GM23338 (cell line): ENCODE results near the gene LAPTM5. TPM values are rescaled to one million over a fixed set of nuclear protein-coding genes. Genes with fewer than 3 reads are reported as not detected.

Experiments used
- ATAC-seq: fragments of 200-7000 bp; cut with Tn5 transposase; 3 replicates; pipeline ENCODE4 v1.9.1; 2020
- DNase-seq: peaks from one replicate; pipeline ENCODE4 v3.0.0-alpha.2; 2015; ENCODE audit warnings: low spot score
- H2AFZ ChIP-seq: fragments of 200-600 bp; sonication (generic); 2 replicates; pipeline ENCODE4 v1.8.0; 2016; ENCODE audit warnings: antibody characterized with exemption, mild to moderate bottlenecking, moderate library complexity
- H3F3A ChIP-seq: fragments of 200-600 bp; sonication (generic); replicated peaks from 2 replicates; pipeline ENCODE4 v1.8.0; 2017; ENCODE audit warnings: antibody characterized with exemption, mixed run types, low read depth
- H3K27ac ChIP-seq: fragments of 200-600 bp; sonication (generic); 2 replicates; pipeline ENCODE4 v1.6.1; 2016; ENCODE audit warnings: low read depth
- H3K27me3 ChIP-seq: fragments of 200-600 bp; sonication (generic); 2 replicates; pipeline ENCODE4 v1.8.0; 2016; ENCODE audit warnings: mild to moderate bottlenecking, mixed run types, moderate library complexity; ENCODE audit not compliant: insufficient read depth
- H3K36me3 ChIP-seq: fragments of 200-600 bp; sonication (generic); 2 replicates; pipeline ENCODE4 v1.8.0; 2016; ENCODE audit warnings: mild to moderate bottlenecking; ENCODE audit not compliant: insufficient read depth
- H3K4me1 ChIP-seq: fragments of 200-600 bp; sonication (generic); 2 replicates; pipeline ENCODE4 v1.8.0; 2016; ENCODE audit warnings: mild to moderate bottlenecking, moderate library complexity; ENCODE audit not compliant: insufficient read depth
- H3K4me2 ChIP-seq: fragments of 200-600 bp; sonication (generic); 2 replicates; pipeline ENCODE4 v1.7.1; 2017; ENCODE audit warnings: mixed run types
- H3K4me3 ChIP-seq: fragments of 200-600 bp; sonication (generic); 2 replicates; pipeline ENCODE4 v1.6.1; 2016; ENCODE audit warnings: mixed run types
- H3K79me2 ChIP-seq: fragments of 200-600 bp; sonication (generic); replicated peaks from 2 replicates; pipeline ENCODE4 v1.8.0; 2017; ENCODE audit warnings: mild to moderate bottlenecking; ENCODE audit not compliant: insufficient read depth
- H3K9me2 ChIP-seq: fragments of 200-600 bp; sonication (generic); 2 replicates; pipeline ENCODE4 v1.8.0; 2017; ENCODE audit not compliant: insufficient read depth
- H4K20me1 ChIP-seq: fragments of 200-600 bp; sonication (generic); replicated peaks from 2 replicates; pipeline ENCODE4 v1.8.0; 2017; ENCODE audit warnings: mild to moderate bottlenecking; ENCODE audit not compliant: insufficient read depth
- H3K27ac Mint-ChIP-seq: 2 replicates; pipeline ENCODE4 v1.8.0; 2020; ENCODE audit warnings: inconsistent platforms, mild to moderate bottlenecking, moderate library complexity, mixed read lengths
- H3K27me3 Mint-ChIP-seq: 3 replicates; pipeline ENCODE4 v1.8.0; 2022; ENCODE audit warnings: low read depth, mild to moderate bottlenecking, moderate library complexity, mixed read lengths, inconsistent platforms; ENCODE audit not compliant: insufficient read depth, poor library complexity
- H3K36me3 Mint-ChIP-seq: 3 replicates; pipeline ENCODE4 v1.8.0; 2021; ENCODE audit warnings: low read depth, mild to moderate bottlenecking, inconsistent platforms, moderate library complexity, mixed read lengths
- H3K4me1 Mint-ChIP-seq: 3 replicates; pipeline ENCODE4 v1.8.0; 2020; ENCODE audit warnings: mild to moderate bottlenecking, inconsistent platforms, mixed read lengths
- H3K4me3 Mint-ChIP-seq: 3 replicates; pipeline ENCODE4 v1.8.0; 2021; ENCODE audit warnings: moderate library complexity, mild to moderate bottlenecking, inconsistent platforms, mixed read lengths
- H3K9me3 Mint-ChIP-seq: 3 replicates; pipeline ENCODE4 v1.8.0; 2020; ENCODE audit warnings: moderate library complexity, mild to moderate bottlenecking, inconsistent platforms, mixed read lengths
- CREB1 ChIP-seq: fragments of 250-450 bp; sonication (Bioruptor Pico); IDR thresholded peaks from 2 replicates; pipeline ENCODE4 v1.5.0; 2020; ENCODE audit warnings: low read depth, mild to moderate bottlenecking, moderate library complexity
- EZH2 ChIP-seq: fragments of 200-600 bp; sonication (generic); IDR thresholded peaks from one replicate; pipeline ENCODE4 v1.8.0; 2017; ENCODE audit warnings: antibody characterized with exemption, mild to moderate bottlenecking, low read depth; ENCODE audit not compliant: unreplicated experiment
- EZH2phosphoT487 ChIP-seq: fragments of 200-600 bp; sonication (generic); IDR thresholded peaks from one replicate; pipeline ENCODE4 v1.8.1; 2018; ENCODE audit warnings: antibody characterized with exemption; ENCODE audit not compliant: unreplicated experiment
- JUNB ChIP-seq: IDR thresholded peaks from one replicate; pipeline ENCODE4 v1.6.1; 2016; ENCODE audit warnings: antibody characterized with exemption; ENCODE audit not compliant: unreplicated experiment
- NANOG ChIP-seq: IDR thresholded peaks from 2 replicates; pipeline ENCODE4 v1.6.1; 2016; ENCODE audit warnings: antibody characterized with exemption, borderline replicate concordance
- POLR2AphosphoS5 ChIP-seq: IDR thresholded peaks from 2 replicates; pipeline ENCODE4 v1.6.1; 2016; ENCODE audit warnings: antibody characterized with exemption, low read depth
- REST ChIP-seq: IDR thresholded peaks from one replicate; pipeline ENCODE4 v1.6.1; 2018; ENCODE audit warnings: antibody characterized with exemption; ENCODE audit not compliant: unreplicated experiment
- STAT1 ChIP-seq: IDR thresholded peaks from one replicate; pipeline ENCODE4 v1.6.1; 2016; ENCODE audit warnings: antibody characterized with exemption; ENCODE audit not compliant: unreplicated experiment
- ZNF114 ChIP-seq: fragments of 250-450 bp; sonication (Bioruptor Pico); IDR thresholded peaks from 2 replicates; pipeline ENCODE4 v1.5.0; 2020; ENCODE audit warnings: mild to moderate bottlenecking, moderate library complexity
- ZNF331 ChIP-seq: fragments of 250-450 bp; sonication (Bioruptor Pico); IDR thresholded peaks from 2 replicates; pipeline ENCODE4 v1.5.0; 2020; ENCODE audit warnings: low read depth, mild to moderate bottlenecking, moderate library complexity
- ZNF462 ChIP-seq: fragments of 250-450 bp; sonication (Bioruptor Pico); IDR thresholded peaks from 2 replicates; pipeline ENCODE4 v1.5.0; 2020; ENCODE audit warnings: mild to moderate bottlenecking, moderate library complexity
- polyA plus RNA-seq: library from polyadenylated mRNA; unstranded; fragments of >200 nt; fragmentation: Nextera tagmentation; extraction: Ambion mirVana; gene quantifications from 2 replicates; pipeline ENCODE4 v1.2.1, GENCODE V29; 2016
- total RNA-seq: library from RNA; depleted of rRNA; stranded (reverse); fragments of >200 nt; shearing (Covaris generic); gene quantifications from 2 replicates; pipeline ENCODE4 v1.2.3, GENCODE V29; 2014
- TF ChIP-seq, protein P1 (sequence below), 2 experiments: fragments of 200-600 bp in 1 of 2; sonication (generic) in 1 of 2; conservative IDR thresholded peaks; 2 replicates each; pipeline versions ENCODE4 v1.5.1 to v1.6.1; 2016 to 2017; ENCODE audit warnings: antibody characterized with exemption in 2 of 2, low read depth in 2 of 2, mild to moderate bottlenecking in 2 of 2, moderate library complexity in 1 of 2
- TF ChIP-seq, protein P2 (sequence below): IDR thresholded peaks from 2 replicates; pipeline ENCODE4 v1.6.1; 2016; ENCODE audit warnings: antibody characterized with exemption

The LAPTM5 gene
- total and polyA plus RNA-seq, 2 experiments from 2014 or later, result 0.21 TPM; not detected in 1

GRCh38 chr1:30710407-30710806 lies 47.2 kb downstream of the LAPTM5 start:
- H3K36me3 ChIP-seq, result no peaks in the 10 kb centered on the region
- Mint-ChIP-seq H3K4me3 (no peak overlapping the region), H3K27ac (no peak overlapping the region), H3K36me3 (peaks cover under 1% of the 10 kb centered on the region; the same call in 2 of the 3 replicates), H3K9me3 (peaks cover 10% of the 10 kb centered on the region), H3K27me3 (peaks cover 6% of the 10 kb centered on the region), H3K4me1 (no peaks in the 10 kb centered on the region)
- H3K79me2 ChIP-seq, result no peaks in the 10 kb centered on the region
- H3K4me2 ChIP-seq, result no peak overlapping the region
- DNase-seq, result no peak
- H3K4me3 ChIP-seq, result no peak overlapping the region
- no peaks in the 10 kb centered on the region for H4K20me1 ChIP-seq
- H3K4me1 ChIP-seq, result peaks cover 3% of the 10 kb centered on the region; the same call in 1 of the 2 replicates
- H3K27me3 ChIP-seq, result no peaks in the 10 kb centered on the region
- no peak overlapping the region for H2AFZ ChIP-seq
- TF ChIP-seq JUNB (no peak), ZNF462 (CRISPR knock-in tag) (no peak), CREB1 (CRISPR knock-in tag) (no peak), STAT1 (no peak), ZNF114 (CRISPR knock-in tag) (no peak), ZNF331 (CRISPR knock-in tag) (no peak), POLR2AphosphoS5 (no peak), EZH2phosphoT487 (no peak), NANOG (no peak), REST (no peak), EZH2 (no peak)
- TF ChIP-seq, protein P1, sequence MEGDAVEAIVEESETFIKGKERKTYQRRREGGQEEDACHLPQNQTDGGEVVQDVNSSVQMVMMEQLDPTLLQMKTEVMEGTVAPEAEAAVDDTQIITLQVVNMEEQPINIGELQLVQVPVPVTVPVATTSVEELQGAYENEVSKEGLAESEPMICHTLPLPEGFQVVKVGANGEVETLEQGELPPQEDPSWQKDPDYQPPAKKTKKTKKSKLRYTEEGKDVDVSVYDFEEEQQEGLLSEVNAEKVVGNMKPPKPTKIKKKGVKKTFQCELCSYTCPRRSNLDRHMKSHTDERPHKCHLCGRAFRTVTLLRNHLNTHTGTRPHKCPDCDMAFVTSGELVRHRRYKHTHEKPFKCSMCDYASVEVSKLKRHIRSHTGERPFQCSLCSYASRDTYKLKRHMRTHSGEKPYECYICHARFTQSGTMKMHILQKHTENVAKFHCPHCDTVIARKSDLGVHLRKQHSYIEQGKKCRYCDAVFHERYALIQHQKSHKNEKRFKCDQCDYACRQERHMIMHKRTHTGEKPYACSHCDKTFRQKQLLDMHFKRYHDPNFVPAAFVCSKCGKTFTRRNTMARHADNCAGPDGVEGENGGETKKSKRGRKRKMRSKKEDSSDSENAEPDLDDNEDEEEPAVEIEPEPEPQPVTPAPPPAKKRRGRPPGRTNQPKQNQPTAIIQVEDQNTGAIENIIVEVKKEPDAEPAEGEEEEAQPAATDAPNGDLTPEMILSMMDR (conservative IDR thresholded peaks at IDR 0.05; ENCODE audit: low read depth in 2 of 2), result no peak
- TF ChIP-seq, protein P2, sequence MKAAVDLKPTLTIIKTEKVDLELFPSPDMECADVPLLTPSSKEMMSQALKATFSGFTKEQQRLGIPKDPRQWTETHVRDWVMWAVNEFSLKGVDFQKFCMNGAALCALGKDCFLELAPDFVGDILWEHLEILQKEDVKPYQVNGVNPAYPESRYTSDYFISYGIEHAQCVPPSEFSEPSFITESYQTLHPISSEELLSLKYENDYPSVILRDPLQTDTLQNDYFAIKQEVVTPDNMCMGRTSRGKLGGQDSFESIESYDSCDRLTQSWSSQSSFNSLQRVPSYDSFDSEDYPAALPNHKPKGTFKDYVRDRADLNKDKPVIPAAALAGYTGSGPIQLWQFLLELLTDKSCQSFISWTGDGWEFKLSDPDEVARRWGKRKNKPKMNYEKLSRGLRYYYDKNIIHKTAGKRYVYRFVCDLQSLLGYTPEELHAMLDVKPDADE, result no peak
- no peak overlapping the region for H3K27ac ChIP-seq
- H3F3A ChIP-seq, result no peaks in the 10 kb centered on the region
- no peak for ATAC-seq
- H3K9me2 ChIP-seq, result no peaks in the 10 kb centered on the region
